VCaP (cell line): ENCODE measurements around the gene ANKRD22.

Experiments used
- H3K27ac ChIP-seq: fragments of 450-650 bp; 2 replicates; pipeline ENCODE4 v1.5.1; 2017
- TF ChIP-seq, protein P1 (sequence below): fragments of 450-650 bp; conservative IDR thresholded peaks from 2 replicates; pipeline ENCODE4 v1.5.1; 2017; ENCODE audit warnings: mild to moderate bottlenecking, moderate library complexity

ANKRD22 gene

DNA sequence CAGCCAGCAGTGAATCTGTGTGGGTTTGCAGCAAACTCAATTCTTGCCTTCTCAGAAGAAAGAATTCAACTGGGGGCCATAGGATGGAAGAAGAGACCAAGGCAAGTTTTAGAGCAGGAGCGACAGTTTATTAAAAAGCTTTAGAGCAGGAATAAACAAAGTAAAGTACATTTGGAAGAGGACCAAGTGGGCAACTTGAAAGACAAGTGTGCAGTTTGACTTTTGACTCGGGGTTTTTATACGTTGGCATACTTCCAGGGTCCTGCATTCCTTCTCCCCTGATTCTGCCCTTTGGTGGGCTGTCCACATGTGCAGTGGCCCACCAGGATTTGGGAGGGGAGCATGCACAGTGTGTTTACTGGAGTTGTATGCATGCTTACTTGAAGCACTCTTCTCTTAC, 3.0 kb upstream of the ANKRD22 start:
- peak overlapping the region; percentile 42; the same call in 1 of the 2 replicates for H3K27ac ChIP-seq
- TF ChIP-seq, protein P1, sequence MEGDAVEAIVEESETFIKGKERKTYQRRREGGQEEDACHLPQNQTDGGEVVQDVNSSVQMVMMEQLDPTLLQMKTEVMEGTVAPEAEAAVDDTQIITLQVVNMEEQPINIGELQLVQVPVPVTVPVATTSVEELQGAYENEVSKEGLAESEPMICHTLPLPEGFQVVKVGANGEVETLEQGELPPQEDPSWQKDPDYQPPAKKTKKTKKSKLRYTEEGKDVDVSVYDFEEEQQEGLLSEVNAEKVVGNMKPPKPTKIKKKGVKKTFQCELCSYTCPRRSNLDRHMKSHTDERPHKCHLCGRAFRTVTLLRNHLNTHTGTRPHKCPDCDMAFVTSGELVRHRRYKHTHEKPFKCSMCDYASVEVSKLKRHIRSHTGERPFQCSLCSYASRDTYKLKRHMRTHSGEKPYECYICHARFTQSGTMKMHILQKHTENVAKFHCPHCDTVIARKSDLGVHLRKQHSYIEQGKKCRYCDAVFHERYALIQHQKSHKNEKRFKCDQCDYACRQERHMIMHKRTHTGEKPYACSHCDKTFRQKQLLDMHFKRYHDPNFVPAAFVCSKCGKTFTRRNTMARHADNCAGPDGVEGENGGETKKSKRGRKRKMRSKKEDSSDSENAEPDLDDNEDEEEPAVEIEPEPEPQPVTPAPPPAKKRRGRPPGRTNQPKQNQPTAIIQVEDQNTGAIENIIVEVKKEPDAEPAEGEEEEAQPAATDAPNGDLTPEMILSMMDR = no peak

DNA sequence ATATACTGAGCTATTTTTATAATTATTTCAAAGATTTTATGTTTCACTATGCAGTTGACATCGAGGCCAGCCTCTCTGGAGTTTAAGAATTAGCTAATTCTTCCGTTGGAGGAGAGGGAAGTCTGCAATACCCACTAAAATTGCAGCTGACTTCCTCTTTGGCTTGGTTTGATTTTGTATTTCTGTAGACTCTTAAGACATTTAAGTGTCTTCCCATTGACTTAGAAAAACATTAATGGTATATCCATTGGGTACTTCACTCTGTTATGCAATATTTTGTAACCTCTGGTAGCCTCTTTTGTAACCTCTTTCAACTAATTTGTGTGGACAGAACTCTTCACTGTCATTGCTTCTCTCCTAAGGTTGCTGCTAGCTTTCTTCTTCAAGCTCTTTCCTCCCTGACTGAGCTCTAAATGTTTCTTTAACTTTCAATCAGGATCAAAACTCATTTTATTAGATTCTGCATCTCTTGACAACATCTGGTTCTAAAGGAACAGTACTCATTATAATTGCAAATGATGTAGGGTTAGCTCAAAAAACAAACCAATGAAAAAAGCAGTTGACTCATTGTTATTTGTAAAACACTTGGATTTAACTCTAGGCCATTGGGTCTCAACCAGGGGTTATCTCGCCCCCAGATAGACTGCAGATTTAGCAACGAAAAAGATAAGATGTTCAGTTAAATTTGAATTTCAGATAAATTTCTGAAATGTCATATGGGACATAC, 1.7 kb upstream of the ANKRD22 start:
- no peak overlapping the region; the same call in 1 of the 2 replicates for H3K27ac ChIP-seq
- TF ChIP-seq, protein P1 = no peak

DNA sequence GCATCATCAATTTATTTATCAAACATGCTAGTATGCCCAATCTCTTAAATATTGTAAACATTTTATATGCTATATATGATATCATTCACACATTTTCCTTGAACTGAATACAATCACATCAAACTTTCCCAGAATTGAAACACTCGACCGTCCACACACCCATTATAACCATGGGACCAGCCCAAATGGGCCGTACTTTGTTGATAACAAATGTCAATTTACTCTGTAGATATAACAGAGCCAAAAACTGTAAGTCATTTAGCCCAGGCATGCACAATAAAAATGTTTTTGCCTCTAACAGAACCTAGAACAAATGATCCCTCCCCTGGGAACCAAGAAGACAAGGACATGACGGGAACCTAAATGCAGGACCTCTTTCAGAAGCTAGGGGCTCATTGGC, 683 bp upstream of the ANKRD22 start:
- H3K27ac ChIP-seq = peak overlapping the region; percentile 78
- TF ChIP-seq, protein P1 = no peak

DNA sequence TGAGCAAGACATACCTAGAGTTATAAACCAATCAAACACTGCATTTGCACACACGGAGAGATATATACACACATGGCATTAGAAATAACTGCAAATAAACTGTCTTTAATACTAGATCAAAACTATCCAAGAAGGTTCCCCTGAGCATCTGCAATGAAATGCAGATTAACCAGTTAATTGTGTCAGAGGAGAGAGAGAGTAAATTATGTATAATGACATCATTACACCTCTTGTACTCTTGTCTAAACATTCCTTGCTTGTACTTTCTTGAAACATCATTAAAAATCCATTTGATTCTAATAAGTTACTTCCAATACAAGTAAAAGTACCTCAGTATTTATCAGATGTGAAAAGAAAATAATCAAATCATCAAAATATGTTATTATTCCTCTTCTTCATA, 932 bp downstream of the ANKRD22 start:
- H3K27ac ChIP-seq = peak overlapping the region; percentile 78
- TF ChIP-seq, protein P1 = no peak

GRCh38 chr10:88849234-88849633, 2.4 kb downstream of the ANKRD22 start:
- no peak overlapping the region for H3K27ac ChIP-seq
- TF ChIP-seq, protein P1 = no peak

DNA sequence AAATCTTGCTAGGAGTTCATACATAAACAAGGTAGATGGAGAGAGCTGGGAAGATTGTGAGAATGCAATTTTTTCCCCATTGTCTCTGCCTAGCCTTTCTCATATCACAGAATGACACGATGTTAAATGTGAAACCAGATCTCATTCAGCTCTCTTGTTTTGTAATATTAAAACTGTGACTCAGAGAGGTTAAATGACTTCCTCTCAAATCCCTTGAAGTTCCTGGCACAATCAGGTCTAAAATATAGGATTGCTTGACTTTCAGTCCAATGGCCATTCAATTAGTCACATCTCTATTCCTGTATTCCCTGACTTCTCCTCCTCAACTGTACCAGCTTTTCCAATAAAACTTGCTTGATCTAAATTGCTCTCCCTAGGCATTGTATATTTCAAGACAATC, 3.1 kb downstream of the ANKRD22 start:
- no peak overlapping the region for H3K27ac ChIP-seq
- TF ChIP-seq, protein P1 = no peak

DNA sequence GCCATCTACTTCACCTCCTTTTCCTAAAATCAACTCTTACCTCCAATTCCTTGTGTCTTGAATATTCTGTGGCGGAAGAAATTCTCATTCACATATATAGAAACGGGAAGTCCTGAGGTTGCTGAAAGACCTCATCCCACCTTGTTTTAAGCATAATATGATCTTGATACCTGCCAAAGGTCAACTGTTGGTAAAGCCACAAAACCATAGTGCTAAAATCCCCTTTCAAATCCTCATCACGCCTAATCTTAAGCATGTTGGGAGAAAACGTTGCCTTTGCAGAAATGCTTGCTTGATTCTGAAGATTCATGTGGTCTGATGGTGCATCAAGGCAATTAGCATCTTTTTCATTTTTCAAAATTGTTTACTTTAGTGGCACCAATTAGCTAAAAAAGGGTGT, 8.5 kb downstream of the ANKRD22 start:
- H3K27ac ChIP-seq = no peak overlapping the region
- TF ChIP-seq, protein P1 = no peak
